ENCODE measurements around the gene ACTA2.
"Not testable (repeated sequence)": the region's sequence is repeated elsewhere in the genome, so short reads cannot be mapped to it uniquely, and the experiment has no call there.

The ACTA2 gene

DNA sequence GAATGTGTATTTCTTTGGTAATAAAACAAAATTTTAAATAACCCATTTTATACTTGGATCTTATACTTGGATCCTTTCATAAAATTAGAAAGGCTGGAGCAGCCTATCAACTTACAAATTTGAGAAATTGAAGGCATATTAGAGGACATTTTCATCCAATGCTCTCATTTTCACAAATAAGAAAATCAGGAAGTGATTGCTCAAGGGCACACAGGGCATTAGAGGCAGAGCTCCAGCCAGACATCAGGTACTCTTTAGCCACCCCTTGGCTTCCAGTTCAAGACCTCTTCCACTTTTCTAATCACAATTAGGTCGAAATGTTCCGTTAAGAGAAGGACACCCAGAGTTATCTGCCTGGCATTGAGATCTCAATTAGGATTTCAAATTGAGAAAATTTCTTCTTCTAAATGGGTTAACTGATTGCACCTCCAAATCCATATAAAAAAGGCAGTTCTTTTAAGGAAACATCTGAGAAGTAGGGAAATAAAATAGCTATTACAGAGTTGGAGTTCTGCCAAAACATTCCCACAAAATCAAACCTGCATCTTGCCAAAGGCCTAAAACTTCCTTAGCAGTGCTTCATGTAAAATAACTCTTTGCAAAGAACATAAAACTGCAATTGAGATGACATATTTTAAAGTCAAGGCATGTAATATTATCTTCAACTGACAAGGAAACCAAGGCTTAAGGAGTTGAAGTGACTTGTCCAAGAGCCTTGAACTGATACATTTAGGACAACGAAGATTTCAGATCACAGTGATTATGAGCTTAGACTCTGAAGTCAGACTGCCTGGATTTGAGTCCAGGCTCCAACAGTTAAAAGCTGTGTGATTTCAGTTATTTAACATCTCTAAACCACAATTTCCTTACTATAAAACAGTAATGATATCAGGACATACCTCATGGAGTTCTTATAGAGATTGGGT lies 2.4 kb downstream of the ACTA2 start:
- no peak for DNase-seq (ENCODE audit: low spot score)

DNA sequence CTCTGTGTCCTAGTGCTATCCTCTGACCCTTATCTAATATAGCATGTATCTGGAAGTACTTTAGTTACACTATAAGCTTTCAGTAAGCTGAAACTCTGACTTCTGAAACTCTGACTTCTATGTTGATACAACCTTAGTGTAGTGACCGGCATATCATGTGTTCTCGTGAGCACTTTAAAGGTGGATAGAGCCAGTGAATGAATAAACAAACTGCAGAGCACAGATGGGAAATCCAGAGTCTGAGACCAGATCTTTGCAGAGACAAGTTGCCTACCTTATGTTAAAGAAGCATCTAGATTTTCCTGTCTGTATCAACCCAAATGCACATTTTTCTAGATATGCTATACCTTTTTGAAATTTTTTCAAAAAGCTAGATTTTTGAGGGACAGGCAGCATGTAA lies 3.5 kb downstream of the ACTA2 start:
- DNase-seq (ENCODE audit: low spot score) = no peak

DNA sequence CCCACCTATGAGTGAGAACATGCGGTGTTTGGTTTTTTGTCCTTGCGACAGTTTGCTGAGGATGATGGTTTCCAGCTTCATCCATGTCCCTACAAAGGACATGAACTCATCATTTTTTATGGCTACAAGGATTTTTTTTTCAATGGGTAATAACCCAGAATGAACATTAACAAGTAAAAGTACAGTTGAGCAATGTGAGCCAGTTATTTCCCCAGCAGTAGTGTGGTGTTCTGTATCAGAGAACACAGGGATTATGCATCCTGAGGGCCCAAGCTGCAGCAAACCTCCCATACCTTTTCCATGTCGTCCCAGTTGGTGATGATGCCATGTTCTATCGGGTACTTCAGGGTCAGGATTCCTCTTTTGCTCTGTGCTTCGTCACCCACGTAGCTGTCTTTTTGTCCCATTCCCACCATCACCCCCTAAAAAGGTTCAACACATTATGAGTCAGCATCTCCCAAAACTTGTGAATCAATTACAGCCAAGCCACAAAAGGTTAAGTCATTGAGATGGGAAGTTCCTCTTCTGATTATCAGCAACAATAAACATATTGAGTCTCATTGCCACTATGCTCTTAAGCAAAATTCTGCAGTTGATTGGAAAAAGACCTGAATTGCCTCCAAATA lies 5.5 kb downstream of the ACTA2 start:
- DNase-seq (ENCODE audit: low spot score) = no peak

GRCh38 chr10:88946200-88946599 lies 6.4 kb downstream of the ACTA2 start:
- no peak for DNase-seq (ENCODE audit: low spot score)

DNA sequence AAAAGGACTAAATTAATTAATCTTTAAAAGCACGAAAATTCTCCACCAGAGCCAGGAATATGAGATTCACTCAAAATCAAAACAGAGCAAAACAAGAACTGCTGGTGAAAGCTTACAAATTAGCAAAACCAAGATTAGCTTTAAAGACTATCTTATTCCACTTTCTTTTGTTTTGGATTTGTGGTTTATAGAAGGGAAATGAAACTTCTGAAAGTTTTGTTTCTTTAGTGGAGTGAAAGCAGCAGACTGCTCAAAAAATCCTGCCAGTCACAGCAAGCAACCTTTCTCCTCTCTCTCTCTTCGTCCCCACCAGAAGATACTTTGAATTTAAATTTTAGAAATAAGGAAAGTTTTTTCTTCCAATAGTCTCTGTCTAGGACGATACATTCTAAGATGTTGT lies 7.8 kb downstream of the ACTA2 start:
- no peak for DNase-seq (ENCODE audit: low spot score)

GRCh38 chr10:88943778-88944177 lies 8.8 kb downstream of the ACTA2 start:
- DNase-seq (ENCODE audit: low spot score) = no peak

GRCh38 chr10:88941026-88941425 lies 11.5 kb downstream of the ACTA2 start:
- no peak for DNase-seq (ENCODE audit: low spot score)

DNA sequence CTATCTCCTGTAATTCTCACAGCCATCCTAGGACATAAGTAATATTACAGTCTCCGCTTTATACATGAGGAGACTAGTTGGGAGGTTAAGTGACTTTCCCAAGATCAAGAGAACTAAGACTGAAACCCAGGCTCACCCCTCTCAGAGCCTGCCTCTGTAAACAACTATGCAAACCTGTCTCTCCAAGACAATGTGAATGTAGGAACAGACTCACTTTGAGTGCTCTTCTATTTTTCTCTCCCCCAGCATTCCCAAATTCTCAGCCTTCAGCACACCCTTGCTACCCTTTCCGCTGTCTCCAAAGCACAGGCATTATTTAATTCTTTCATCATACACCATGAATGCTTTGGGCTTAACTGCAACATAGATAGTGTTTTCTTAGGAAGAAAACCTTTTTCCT lies 13.6 kb downstream of the ACTA2 start:
- DNase-seq (ENCODE audit: low spot score) = no peak

GRCh38 chr10:88938039-88938438 lies 14.5 kb downstream of the ACTA2 start:
- no peak for DNase-seq (ENCODE audit: low spot score)

- no peak for DNase-seq (ENCODE audit: low spot score)
Measured at GRCh38 chr10:88936656-88937055, 15.9 kb downstream of the ACTA2 start.

- DNase-seq (ENCODE audit: low spot score) = peak; percentile 52
Measured at GRCh38 chr10:88934900-88935672, 17.5 kb downstream of the ACTA2 start.

- DNase-seq (ENCODE audit: low spot score) = no peak
Measured at GRCh38 chr10:88933564-88933963, 19.0 kb downstream of the ACTA2 start.

DNA sequence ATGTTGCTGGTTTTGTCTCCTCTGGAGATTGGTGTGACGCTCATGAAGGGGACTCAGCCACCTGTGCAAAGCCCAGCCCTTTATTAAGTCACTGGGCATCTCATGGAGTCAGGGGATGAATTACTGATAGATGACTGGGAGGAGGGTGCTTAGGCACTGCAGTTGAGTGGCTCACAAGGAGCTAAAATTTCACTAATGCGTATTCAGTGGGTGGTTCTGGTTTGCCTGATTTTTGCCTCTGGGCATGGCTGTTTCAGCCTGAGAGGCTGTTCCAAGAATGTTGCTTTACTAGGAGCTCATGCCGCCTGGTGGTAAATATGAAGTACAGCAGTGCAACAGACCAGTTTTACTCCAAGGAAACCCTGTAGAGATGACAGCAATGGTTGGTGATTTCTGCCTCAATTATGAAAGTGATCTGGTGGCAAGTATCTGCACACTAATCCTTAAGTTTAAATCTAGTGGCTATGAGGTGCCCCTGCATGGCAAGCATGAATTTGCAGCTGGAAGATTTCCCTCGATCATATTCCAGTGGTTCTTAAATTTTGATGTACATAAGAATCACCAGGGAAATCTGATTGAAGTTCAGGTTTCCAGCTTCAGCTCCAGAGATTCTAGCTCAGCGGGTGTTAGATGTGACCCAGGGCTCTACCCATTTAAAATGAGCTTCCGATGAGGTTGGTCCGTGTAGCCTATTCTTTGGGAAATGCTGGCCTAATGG lies 19.9 kb downstream of the ACTA2 start:
- peak; percentile 59 for DNase-seq (ENCODE audit: low spot score)

DNA sequence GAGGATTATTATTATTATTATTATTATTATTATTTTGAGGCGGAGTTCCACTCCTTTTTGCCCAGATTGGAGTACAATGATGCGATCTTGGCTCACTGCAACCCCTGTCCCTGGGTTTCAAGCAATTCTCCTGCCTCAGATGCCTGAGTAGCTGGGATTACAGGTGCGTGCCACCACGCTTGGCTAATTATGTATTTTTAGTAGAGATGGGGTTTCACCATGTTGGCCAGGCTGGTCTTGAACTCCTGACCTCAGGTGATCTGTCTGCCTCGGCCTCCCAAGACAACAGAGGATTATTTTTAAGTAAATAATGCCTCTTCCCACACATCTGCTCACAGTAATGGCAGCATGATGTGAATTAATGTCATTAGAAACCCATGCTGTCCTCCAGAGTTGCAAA lies 20.5 kb downstream of the ACTA2 start:
- DNase-seq (ENCODE audit: low spot score) = not testable (repeated sequence)

DNA sequence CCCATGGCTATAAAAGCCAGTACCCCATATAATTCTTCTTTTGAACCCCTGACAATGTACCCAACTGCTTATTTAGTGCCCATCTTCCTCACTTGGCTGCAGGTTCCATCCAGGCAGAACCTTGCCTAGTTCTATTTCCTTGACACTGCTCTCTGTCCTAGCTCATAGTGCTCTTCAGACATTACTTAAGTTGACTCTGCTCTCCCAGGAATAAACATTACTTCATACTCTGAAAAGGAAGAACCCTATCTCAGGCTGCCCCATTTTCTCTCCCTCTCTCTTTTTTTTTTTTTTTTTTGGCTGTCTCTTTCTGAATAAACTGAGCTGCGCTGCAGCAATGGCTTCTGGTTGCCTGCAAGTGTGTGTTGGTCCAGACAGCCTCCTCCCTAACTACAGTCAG lies 21.0 kb downstream of the ACTA2 start:
- no peak for DNase-seq (ENCODE audit: low spot score)

- DNase-seq (ENCODE audit: low spot score) = no peak
Measured at GRCh38 chr10:88928254-88928653, 24.3 kb downstream of the ACTA2 start.

DNA sequence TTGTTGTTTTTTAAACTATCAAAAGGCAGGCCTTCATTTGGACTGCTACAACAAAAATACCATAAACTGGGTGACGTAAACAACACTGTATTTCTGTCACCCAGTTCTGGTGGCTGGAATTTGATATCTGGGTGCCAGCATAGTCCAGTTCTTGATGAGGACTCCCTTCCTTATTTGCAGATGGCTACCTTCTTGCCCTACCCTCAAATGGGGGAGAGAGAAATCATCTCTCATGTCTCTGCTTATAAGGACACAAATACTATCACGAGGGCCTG lies 25.2 kb downstream of the ACTA2 start:
- DNase-seq (ENCODE audit: low spot score) = no peak

DNA sequence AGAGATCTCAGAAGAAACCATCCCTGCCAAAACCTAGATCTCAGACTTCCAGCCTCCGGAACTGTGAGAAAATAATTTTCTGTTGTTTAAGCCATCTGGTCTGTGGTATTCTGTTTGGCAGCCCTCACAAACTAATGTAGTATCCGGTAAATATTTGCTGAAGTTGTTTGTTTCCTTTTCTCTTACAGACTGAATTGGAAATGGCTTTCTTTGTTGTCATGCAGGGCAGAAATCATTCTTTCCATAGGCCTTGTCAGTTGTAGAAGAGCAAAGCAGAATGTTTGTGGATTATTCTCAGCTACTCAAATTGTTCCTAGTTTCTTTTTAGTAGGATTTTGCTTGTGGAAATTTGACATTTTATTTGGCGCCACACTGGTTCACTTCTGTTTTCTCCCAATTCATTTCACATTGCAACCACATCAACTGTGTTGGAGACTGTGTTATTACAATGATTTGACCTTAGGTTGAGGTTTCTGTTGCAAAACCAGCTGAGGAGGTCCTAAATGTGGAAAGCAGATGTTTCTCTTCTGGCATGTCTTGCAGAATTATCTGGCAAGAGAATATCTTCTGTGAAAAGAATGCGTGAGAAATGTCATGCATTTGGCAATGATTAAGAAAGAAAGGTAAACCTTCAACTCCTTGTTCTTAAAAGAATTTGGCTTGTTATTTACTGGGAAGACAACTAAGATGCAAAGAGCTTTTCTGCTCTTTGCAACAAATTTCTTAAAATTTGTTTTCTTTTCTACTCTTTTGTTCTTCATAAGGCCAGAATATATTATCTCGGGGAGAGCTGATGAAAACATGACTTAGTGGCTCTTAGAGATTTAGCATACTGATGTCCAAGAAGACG lies 25.8 kb downstream of the ACTA2 start:
- no peak for DNase-seq (ENCODE audit: low spot score)

GRCh38 chr10:88923520-88923919 lies 29.1 kb downstream of the ACTA2 start:
- DNase-seq (ENCODE audit: low spot score) = no peak

DNA sequence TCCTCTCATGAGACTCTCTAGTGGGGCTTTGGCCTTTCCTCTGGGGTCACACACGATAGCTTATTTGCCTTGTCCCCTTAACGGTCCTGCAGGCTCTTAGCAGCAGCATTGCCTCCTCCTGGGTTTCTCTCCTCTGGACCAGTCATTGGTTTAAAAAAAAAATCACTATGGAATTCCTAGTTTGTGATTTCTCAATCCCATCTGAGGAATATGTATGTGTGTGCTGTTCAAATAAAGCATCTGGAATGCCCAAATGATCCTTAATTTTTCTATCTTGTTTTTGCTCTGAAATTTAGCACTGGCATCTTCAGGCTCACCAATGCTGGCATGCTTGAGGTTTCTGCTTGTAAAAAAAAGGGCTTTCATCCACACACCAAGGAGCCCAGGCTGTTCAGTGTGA lies 30.5 kb downstream of the ACTA2 start:
- DNase-seq (ENCODE audit: low spot score) = no peak

DNA sequence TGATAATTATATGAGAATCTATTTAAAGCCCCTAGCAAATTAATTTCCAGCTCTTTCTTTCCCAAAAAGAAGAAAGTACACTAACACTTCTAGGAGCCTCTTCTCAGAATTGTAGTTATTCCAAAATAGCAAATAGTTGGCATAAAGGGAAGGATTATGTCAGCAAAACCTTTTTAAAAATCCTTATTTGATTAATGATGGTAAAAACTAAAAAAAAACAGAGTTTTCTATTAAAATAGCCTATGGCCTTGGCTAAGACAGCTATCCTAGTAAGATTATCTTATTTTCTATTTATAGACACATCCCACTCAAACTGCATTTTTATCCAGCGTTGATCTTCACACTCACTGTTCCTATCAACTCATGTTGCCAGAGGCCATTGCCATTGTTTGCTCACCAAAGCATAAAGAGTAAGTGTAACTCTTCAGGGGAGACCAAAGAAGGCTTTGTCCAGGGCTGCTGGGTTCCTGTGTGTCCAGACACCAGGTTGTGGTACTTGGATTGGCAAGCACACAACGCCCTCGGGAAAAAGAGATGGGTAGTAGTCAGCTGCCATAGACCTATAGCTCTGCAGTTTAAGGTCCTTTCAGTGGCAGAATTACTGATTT lies 31.5 kb downstream of the ACTA2 start:
- no peak for DNase-seq (ENCODE audit: low spot score)
